ENCODE measurements around the gene UBE2Q2. TPM values are rescaled to one million over a fixed set of nuclear protein-coding genes. Genes with fewer than 3 reads are reported as not detected.

Gene UBE2Q2
- total and polyA plus RNA-seq, 9 of the 15 experiments (the other 6 are each of a cell fraction or from before 2014, with no cell fraction given) = 6.2 to 24.0 (median 16.2) TPM

DNA sequence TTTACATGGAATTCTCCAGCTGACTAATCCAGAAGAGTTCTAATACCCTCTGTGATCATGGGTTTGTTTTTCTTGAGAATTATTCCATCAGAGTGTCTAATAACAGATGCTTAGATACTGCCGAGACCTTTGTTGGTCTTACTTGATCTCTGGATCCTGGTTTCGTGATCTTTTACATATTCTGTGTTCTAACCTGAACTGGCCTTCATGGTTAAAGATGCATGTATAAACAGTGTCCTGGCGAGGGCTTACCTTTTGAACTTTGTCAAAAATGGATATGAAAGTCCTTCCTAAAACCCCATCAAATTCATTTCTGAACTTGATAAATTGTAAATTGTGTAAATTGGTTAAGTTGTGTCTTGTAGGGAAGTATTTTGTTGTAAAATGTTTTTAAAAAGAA lies 24.8 kb downstream of the UBE2Q2 start:
- Histone ChIP-seq H3K9me1 (ENCODE audit: control insufficient read depth, insufficient read depth, low read length) (no peaks in the 10 kb centered on the region), H3K4me1 (replicated peaks in 1 of 2; ENCODE audit: control insufficient read depth in 2 of 2, insufficient read depth in 2 of 2, low read length in 2 of 2) (peaks cover 0 to 23% of the 10 kb centered on the region in 2 experiments; a peak in 2 of 5 replicates), H3K4me3 (no peak overlapping the region), H4K20me1 (replicated peaks; ENCODE audit: control insufficient read depth, insufficient read depth, low read length) (no peaks in the 10 kb centered on the region), H3K9ac (ENCODE audit: insufficient read depth in 1 of 2, low read depth in 2 of 2, low read length in 2 of 2) (no peak overlapping the region), H3K9me3 (replicated peaks; ENCODE audit: control insufficient read depth, insufficient read depth, low read depth, low read length) (no peaks in the 10 kb centered on the region), H3K4me2 (ENCODE audit: insufficient read depth, low read length) (no peak overlapping the region), H2AFZ (ENCODE audit: low read depth, low read length) (no peak overlapping the region), H3K27ac (ENCODE audit: extremely low read depth, low read depth, low read length) (no peak overlapping the region), H3K36me3 (ENCODE audit: control insufficient read depth, insufficient read depth, low read length) (peaks cover 59% of the 10 kb centered on the region), H3K27me3 (ENCODE audit: control insufficient read depth in 2 of 2, insufficient read depth in 2 of 2, low read length in 2 of 2) (no peaks in the 10 kb centered on the region), H3K79me2 (ENCODE audit: control insufficient read depth, insufficient read depth, low read length) (peaks cover 55% of the 10 kb centered on the region)
- ChIA-PET CTCF (ENCODE audit: low intra/inter-chr PET ratio) (no interaction called here), POLR2A (interaction anchor here (1.6 to 3.0 kb wide), 2 partner anchors 25 to 34 kb away, joined by 3 to 11 read pairs; partner anchors contain the start of gene UBE2Q2)
- FAIRE-seq (no peak), DNase-seq (ENCODE audit: extremely low read depth in 1 of 4, low spot score in 3 of 4) (no peak), ATAC-seq (no peak)
- WGBS (ENCODE audit: insufficient coverage, low coverage, missing lambda C conversion rate) = 92% methylated on average over 3 of the region's 3 CpGs
- no TSS peak for BruUV-seq (replicated peaks)
- in situ Hi-C loops (cut with MboI) = no loop called here
- intact Hi-C loops (cut with micrococcal nuclease) = no loop called here
- TF ChIP-seq ZNF197 (CRISPR knock-in tag; IDR thresholded peaks at IDR 0.05; ENCODE audit: low read depth) (no peak), HDAC6 (IDR thresholded peaks at IDR 0.05; ENCODE audit: low read depth, low read length) (no peak), HDGF (IDR thresholded peaks at IDR 0.05) (no peak), HNRNPLL (IDR thresholded peaks at IDR 0.05; ENCODE audit: low read depth, low read length, poor library complexity, severe bottlenecking) (no peak), SIN3A (IDR thresholded peaks at IDR 0.05; ENCODE audit: borderline replicate concordance in 2 of 2, control insufficient read depth in 1 of 2, low read depth in 2 of 2, low read length in 2 of 2) (no peak), ZNF551 (CRISPR knock-in tag; IDR thresholded peaks at IDR 0.05) (no peak), ZFP30 (CRISPR knock-in tag; IDR thresholded peaks at IDR 0.05; ENCODE audit: borderline replicate concordance) (no peak), ZBTB17 (CRISPR knock-in tag; IDR thresholded peaks at IDR 0.05) (no peak), CREB1 (IDR thresholded peaks at IDR 0.05) (no peak), CREB1 (CRISPR knock-in tag; IDR thresholded peaks at IDR 0.05) (no peak), ARID2 (IDR thresholded peaks at IDR 0.05) (no peak), RBM39 (optimal IDR thresholded peaks at IDR 0.05; ENCODE audit: low read depth, low read length) (no peak), ZNF699 (CRISPR knock-in tag; IDR thresholded peaks at IDR 0.05; ENCODE audit: insufficient replicate concordance) (no peak)
- TF ChIP-seq, protein P1, sequence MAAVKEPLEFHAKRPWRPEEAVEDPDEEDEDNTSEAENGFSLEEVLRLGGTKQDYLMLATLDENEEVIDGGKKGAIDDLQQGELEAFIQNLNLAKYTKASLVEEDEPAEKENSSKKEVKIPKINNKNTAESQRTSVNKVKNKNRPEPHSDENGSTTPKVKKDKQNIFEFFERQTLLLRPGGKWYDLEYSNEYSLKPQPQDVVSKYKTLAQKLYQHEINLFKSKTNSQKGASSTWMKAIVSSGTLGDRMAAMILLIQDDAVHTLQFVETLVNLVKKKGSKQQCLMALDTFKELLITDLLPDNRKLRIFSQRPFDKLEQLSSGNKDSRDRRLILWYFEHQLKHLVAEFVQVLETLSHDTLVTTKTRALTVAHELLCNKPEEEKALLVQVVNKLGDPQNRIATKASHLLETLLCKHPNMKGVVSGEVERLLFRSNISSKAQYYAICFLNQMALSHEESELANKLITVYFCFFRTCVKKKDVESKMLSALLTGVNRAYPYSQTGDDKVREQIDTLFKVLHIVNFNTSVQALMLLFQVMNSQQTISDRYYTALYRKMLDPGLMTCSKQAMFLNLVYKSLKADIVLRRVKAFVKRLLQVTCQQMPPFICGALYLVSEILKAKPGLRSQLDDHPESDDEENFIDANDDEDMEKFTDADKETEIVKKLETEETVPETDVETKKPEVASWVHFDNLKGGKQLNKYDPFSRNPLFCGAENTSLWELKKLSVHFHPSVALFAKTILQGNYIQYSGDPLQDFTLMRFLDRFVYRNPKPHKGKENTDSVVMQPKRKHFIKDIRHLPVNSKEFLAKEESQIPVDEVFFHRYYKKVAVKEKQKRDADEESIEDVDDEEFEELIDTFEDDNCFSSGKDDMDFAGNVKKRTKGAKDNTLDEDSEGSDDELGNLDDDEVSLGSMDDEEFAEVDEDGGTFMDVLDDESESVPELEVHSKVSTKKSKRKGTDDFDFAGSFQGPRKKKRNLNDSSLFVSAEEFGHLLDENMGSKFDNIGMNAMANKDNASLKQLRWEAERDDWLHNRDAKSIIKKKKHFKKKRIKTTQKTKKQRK (IDR thresholded peaks at IDR 0.05; ENCODE audit: borderline replicate concordance, low read depth, low read length) = no peak
- TF ChIP-seq, protein P2, sequence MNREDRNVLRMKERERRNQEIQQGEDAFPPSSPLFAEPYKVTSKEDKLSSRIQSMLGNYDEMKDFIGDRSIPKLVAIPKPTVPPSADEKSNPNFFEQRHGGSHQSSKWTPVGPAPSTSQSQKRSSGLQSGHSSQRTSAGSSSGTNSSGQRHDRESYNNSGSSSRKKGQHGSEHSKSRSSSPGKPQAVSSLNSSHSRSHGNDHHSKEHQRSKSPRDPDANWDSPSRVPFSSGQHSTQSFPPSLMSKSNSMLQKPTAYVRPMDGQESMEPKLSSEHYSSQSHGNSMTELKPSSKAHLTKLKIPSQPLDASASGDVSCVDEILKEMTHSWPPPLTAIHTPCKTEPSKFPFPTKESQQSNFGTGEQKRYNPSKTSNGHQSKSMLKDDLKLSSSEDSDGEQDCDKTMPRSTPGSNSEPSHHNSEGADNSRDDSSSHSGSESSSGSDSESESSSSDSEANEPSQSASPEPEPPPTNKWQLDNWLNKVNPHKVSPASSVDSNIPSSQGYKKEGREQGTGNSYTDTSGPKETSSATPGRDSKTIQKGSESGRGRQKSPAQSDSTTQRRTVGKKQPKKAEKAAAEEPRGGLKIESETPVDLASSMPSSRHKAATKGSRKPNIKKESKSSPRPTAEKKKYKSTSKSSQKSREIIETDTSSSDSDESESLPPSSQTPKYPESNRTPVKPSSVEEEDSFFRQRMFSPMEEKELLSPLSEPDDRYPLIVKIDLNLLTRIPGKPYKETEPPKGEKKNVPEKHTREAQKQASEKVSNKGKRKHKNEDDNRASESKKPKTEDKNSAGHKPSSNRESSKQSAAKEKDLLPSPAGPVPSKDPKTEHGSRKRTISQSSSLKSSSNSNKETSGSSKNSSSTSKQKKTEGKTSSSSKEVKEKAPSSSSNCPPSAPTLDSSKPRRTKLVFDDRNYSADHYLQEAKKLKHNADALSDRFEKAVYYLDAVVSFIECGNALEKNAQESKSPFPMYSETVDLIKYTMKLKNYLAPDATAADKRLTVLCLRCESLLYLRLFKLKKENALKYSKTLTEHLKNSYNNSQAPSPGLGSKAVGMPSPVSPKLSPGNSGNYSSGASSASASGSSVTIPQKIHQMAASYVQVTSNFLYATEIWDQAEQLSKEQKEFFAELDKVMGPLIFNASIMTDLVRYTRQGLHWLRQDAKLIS (CRISPR knock-in tag; IDR thresholded peaks at IDR 0.05) = no peak

Data from K562 (cell line).